Endothelial cell of umbilical vein (primary cell): ENCODE measurements around the gene GRK5. TPM values are rescaled to one million over a fixed set of nuclear protein-coding genes. Genes with fewer than 3 reads are reported as not detected.

Experiments
- BruUV-seq: library from RNA; stranded (reverse); fragments of 400-500 nt; replicated peaks from 2 replicates; lab custom pipeline; 2021; lab: Mats Ljungman, UMichigan
- CTCF ChIA-PET: fragments of 300-600, 350-600 bp; sonication (Branson Sonifier 250); formaldehyde crosslinking; loops from one replicate; lab custom pipeline; 2021; ENCODE audit warnings: antibody characterized with exemption, inconsistent platforms; lab: Charles Lee
- POLR2A ChIA-PET: fragments of 300-600, 350-600 bp; sonication (Branson Sonifier 250); formaldehyde crosslinking; loops from one replicate; lab custom pipeline; 2021; ENCODE audit warnings: antibody characterized with exemption, inconsistent platforms; lab: Charles Lee
- DNase-seq: peaks from one replicate; pipeline ENCODE4 v3.0.0-alpha.2; 2011; ENCODE audit warnings: low read depth, low spot score
- FAIRE-seq: peaks from 2 replicates; lab custom pipeline; 2011; peaks lifted over from hg19 to GRCh38; lab: Jason Lieb, UNC
- H2AFZ ChIP-seq: 2 replicates; pipeline ENCODE4 v1.6.0; 2012; ENCODE audit warnings: low read depth, low read length, control low read depth, inconsistent platforms
- H3K27ac ChIP-seq: 2 replicates; pipeline ENCODE4 v1.5.1; 2011; ENCODE audit warnings: low read depth, mild to moderate bottlenecking, control low read depth, low read length, moderate library complexity; ENCODE audit not compliant: insufficient read depth
- H3K27me3 ChIP-seq, 2 experiments: 2 replicates each; pipeline versions ENCODE4 v1.6.0 to v1.6.1; 2011; ENCODE audit warnings: low read length in 2 of 2, mixed read lengths in 1 of 2; ENCODE audit not compliant: control insufficient read depth in 2 of 2, insufficient read depth in 2 of 2
- H3K36me3 ChIP-seq, 2 experiments: 2 replicates in 1 of 2; 3 replicates in 1 of 2; pipeline ENCODE4 v1.5.1; 2011; ENCODE audit warnings: low read length in 2 of 2, mild to moderate bottlenecking in 1 of 2, moderate library complexity in 1 of 2; ENCODE audit not compliant: control insufficient read depth in 2 of 2, insufficient read depth in 2 of 2; ENCODE audit errors: extremely low read depth in 1 of 2
- H3K4me1 ChIP-seq: 3 replicates; pipeline ENCODE4 v1.5.1; 2011; ENCODE audit warnings: mild to moderate bottlenecking, low read length; ENCODE audit not compliant: control insufficient read depth, insufficient read depth; ENCODE audit errors: extremely low read depth
- H3K4me2 ChIP-seq: 2 replicates; pipeline ENCODE4 v1.6.1; 2011; ENCODE audit warnings: low read length, control low read depth, mixed read lengths; ENCODE audit not compliant: insufficient read depth
- H3K4me3 ChIP-seq, 3 experiments: fragments of 200-600 bp in 1 of 3; sonication (generic), shearing (Covaris generic) in 1 of 3; replicated peaks in 1 of 3; 2 replicates each; pipeline ENCODE4 v1.5.1; 2011 to 2016; ENCODE audit warnings: control low read depth in 3 of 3, low read length in 3 of 3, mild to moderate bottlenecking in 2 of 3, inconsistent platforms in 1 of 3, low read depth in 1 of 3, moderate library complexity in 1 of 3; ENCODE audit not compliant: insufficient read depth in 1 of 3
- H3K79me2 ChIP-seq: 2 replicates; pipeline ENCODE4 v1.6.0; 2012; ENCODE audit warnings: low read length, inconsistent platforms; ENCODE audit not compliant: control insufficient read depth, insufficient read depth
- H3K9ac ChIP-seq: replicated peaks from 2 replicates; pipeline ENCODE3; 2011; ENCODE audit warnings: low read length, control low read depth; ENCODE audit not compliant: insufficient read depth; ENCODE audit errors: extremely low read depth
- H3K9me1 ChIP-seq: replicated peaks from 3 replicates; pipeline ENCODE4 v1.6.0; 2011; ENCODE audit warnings: mild to moderate bottlenecking, low read length; ENCODE audit not compliant: control insufficient read depth, insufficient read depth; ENCODE audit errors: extremely low read depth
- H3K9me3 ChIP-seq: replicated peaks from 2 replicates; pipeline ENCODE4 v1.5.1; 2012; ENCODE audit warnings: low read length, inconsistent platforms; ENCODE audit not compliant: control insufficient read depth, insufficient read depth
- H4K20me1 ChIP-seq: replicated peaks from 2 replicates; pipeline ENCODE3; 2011; ENCODE audit warnings: mild to moderate bottlenecking, low read length; ENCODE audit not compliant: control insufficient read depth, insufficient read depth; ENCODE audit errors: extremely low read depth
- EZH2 ChIP-seq: IDR thresholded peaks from 2 replicates; pipeline ENCODE4 v1.6.1; 2012; ENCODE audit warnings: borderline replicate concordance, low read depth, mild to moderate bottlenecking, moderate library complexity, low read length, inconsistent platforms; ENCODE audit not compliant: severe bottlenecking
- FOS ChIP-seq: IDR thresholded peaks from 2 replicates; pipeline ENCODE4 v1.6.1; 2011; ENCODE audit warnings: mild to moderate bottlenecking, low read length, moderate library complexity, borderline replicate concordance; ENCODE audit not compliant: insufficient read depth
- GATA2 ChIP-seq: IDR thresholded peaks from 2 replicates; pipeline ENCODE4 v1.7.0; 2011; ENCODE audit warnings: low read depth, mild to moderate bottlenecking, moderate library complexity, mixed read lengths, low read length; ENCODE audit not compliant: insufficient read length, insufficient read depth
- JUN ChIP-seq: IDR thresholded peaks from 2 replicates; pipeline ENCODE4 v1.6.1; 2011; ENCODE audit warnings: borderline replicate concordance, low read depth; ENCODE audit not compliant: insufficient read length, insufficient read depth
- MYC ChIP-seq: IDR thresholded peaks from one replicate; pipeline ENCODE4 v1.6.1; 2011; ENCODE audit warnings: mild to moderate bottlenecking, low read depth, low read length
- POLR2A ChIP-seq: IDR thresholded peaks from 2 replicates; pipeline ENCODE4 v1.6.1; 2012; ENCODE audit warnings: low read depth, mild to moderate bottlenecking, control low read depth, low read length
- POLR2AphosphoS5 ChIP-seq: IDR thresholded peaks from 2 replicates; pipeline ENCODE4 v1.6.1; 2012; ENCODE audit warnings: low read depth, mild to moderate bottlenecking, control low read depth, low read length, moderate library complexity; ENCODE audit not compliant: insufficient read depth
- dilution Hi-C: fragments of 300-500 bp; cut with MboI; formaldehyde crosslinking; loops from one replicate; pipeline ENCODE4 v1.15.0; 2019; ENCODE audit warnings: low sequenced_read_pairs; ENCODE audit not compliant: extremely low pct_ligation_motif_present
- intact Hi-C: fragments of 100-400 bp; cut with micrococcal nuclease; formaldehyde crosslinking; loops from one replicate; pipeline ENCODE4 v1.10.0; 2022
- polyA plus RNA-seq, 4 experiments: library from polyadenylated mRNA; depleted of rRNA in 3 of 4; stranded (reverse) in 3 of 4; unstranded in 1 of 4; fragments of >200 nt; gene quantifications; 2 replicates each; pipeline versions ENCODE4 v1.2.1 to v1.2.3, GENCODE V29; 2011 to 2012; ENCODE audit warnings: missing spikeins in 1 of 4
- total RNA-seq: library from RNA; stranded (reverse); gene quantifications from 2 replicates; pipeline ENCODE4 v1.2.3, GENCODE V29; 2021
- TF ChIP-seq, protein P1 (sequence below), 2 donors: IDR thresholded peaks; 1 replicate in 1 of 2; 2 replicates in 1 of 2; pipeline ENCODE4 v1.5.1; 2011; ENCODE audit warnings: low read length in 2 of 2, mild to moderate bottlenecking in 2 of 2, moderate library complexity in 2 of 2, control low read depth in 1 of 2, inconsistent platforms in 1 of 2, low read depth in 1 of 2; ENCODE audit not compliant: insufficient read depth in 1 of 2; ENCODE audit errors: extremely low read depth in 1 of 2
- TF ChIP-seq, protein P2 (sequence below): IDR thresholded peaks from 2 replicates; pipeline ENCODE4 v1.6.1; 2011; ENCODE audit not compliant: insufficient read depth, insufficient read length

The GRK5 gene
- total and polyA plus RNA-seq, 2 donors (not counting 3 experiments of a cell fraction or from before 2014, with no cell fraction given): 13.1 to 29.5 TPM

DNA sequence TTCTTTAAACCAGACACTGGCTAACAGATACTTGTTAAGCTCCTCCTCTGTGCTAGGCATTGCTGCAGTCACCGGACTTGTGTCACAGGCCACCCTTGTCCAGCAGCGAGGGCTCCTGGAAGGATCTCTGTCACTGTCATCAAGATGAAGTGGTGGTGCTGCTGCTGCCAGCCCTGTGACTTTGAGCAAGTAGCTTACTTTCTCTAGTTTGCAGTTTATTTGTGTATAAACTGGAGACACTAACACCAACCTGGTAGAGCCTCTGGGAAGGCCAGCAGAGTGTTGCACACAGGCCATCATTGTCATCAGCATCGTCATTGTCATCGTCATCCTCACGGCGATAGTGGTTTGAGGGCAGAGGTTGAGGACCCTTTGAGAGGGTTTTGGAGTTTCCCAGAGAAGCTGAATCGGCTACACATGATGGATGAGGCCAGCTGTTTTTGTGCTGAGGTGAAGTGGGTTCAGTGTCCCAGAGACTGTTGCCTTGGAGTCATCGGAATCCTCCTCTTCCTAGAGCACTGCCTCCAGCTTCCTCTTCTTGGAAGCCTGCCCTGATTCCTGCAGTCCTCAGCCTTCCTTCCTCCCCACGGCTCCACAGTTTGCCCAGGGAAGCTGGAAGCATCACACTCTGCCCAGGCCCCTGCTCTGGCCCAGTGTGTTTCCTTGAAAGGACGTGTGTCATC, 128.4 kb downstream of the GRK5 start:
- H3K4me1 ChIP-seq: peaks cover 27% of the 10 kb centered on the region
- peak; percentile 98 for FAIRE-seq
- no peaks in the 10 kb centered on the region for H4K20me1 ChIP-seq
- intact Hi-C loops (loop anchor here (2.0 kb wide), 1 partner anchor 65 kb away; no protein-coding TSS in a partner anchor), dilution Hi-C loops (no loop called here)
- H2AFZ ChIP-seq: no peak overlapping the region
- no peaks in the 10 kb centered on the region for H3K36me3 ChIP-seq
- DNase-seq: peak; percentile 71
- no peak overlapping the region for H3K4me2 ChIP-seq
- CTCF ChIA-PET: interaction anchor here (0.7 to 3.1 kb wide), 11 partner anchors 12 to 137 kb away, joined by 3 to 20 read pairs (median 6); partner anchors contain the start of gene GRK5
- no peaks in the 10 kb centered on the region for H3K9me1 ChIP-seq
- no peaks in the 10 kb centered on the region for H3K9me3 ChIP-seq
- no peaks in the 10 kb centered on the region for H3K79me2 ChIP-seq
- H3K4me3 ChIP-seq: no peak overlapping the region
- peak overlapping the region; percentile 4 for H3K27ac ChIP-seq
- H3K9ac ChIP-seq: no peak overlapping the region
- TF ChIP-seq, protein P1, sequence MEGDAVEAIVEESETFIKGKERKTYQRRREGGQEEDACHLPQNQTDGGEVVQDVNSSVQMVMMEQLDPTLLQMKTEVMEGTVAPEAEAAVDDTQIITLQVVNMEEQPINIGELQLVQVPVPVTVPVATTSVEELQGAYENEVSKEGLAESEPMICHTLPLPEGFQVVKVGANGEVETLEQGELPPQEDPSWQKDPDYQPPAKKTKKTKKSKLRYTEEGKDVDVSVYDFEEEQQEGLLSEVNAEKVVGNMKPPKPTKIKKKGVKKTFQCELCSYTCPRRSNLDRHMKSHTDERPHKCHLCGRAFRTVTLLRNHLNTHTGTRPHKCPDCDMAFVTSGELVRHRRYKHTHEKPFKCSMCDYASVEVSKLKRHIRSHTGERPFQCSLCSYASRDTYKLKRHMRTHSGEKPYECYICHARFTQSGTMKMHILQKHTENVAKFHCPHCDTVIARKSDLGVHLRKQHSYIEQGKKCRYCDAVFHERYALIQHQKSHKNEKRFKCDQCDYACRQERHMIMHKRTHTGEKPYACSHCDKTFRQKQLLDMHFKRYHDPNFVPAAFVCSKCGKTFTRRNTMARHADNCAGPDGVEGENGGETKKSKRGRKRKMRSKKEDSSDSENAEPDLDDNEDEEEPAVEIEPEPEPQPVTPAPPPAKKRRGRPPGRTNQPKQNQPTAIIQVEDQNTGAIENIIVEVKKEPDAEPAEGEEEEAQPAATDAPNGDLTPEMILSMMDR (IDR thresholded peaks at IDR 0.05; ENCODE audit: extremely low read depth in 1 of 2, insufficient read depth in 1 of 2, low read depth in 1 of 2, low read length in 2 of 2): no peak
- TF ChIP-seq EZH2 (no peak), MYC (no peak), JUN (no peak), FOS (no peak), POLR2A (no peak), POLR2AphosphoS5 (no peak), GATA2 (no peak)
- TF ChIP-seq, protein P2, sequence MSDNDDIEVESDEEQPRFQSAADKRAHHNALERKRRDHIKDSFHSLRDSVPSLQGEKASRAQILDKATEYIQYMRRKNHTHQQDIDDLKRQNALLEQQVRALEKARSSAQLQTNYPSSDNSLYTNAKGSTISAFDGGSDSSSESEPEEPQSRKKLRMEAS: no peak
- H3K27me3 ChIP-seq: no peaks in the 10 kb centered on the region
- no TSS peak for BruUV-seq
- POLR2A ChIA-PET: interaction anchor here (0.7 to 0.8 kb wide), 2 partner anchors 65 to 73 kb away, joined by 3 read pairs; no protein-coding TSS in a partner anchor
